Mesothelial cell of epicardium (in vitro differentiated cells): ENCODE data around the gene SMARCB1. TPM values are rescaled to one million over a fixed set of nuclear protein-coding genes. Genes with fewer than 3 reads are reported as not detected.
A peak's percentile ranks its signal among the peaks of the same experiment; 100 is the strongest.

Experiments used
- DNase-seq, 2 experiments: peaks; one replicate each; pipeline ENCODE4 v3.0.0; 2021; ENCODE audit warnings: low spot score in 2 of 2; ENCODE audit not compliant: unreplicated experiment in 2 of 2
- H3K27ac Mint-ChIP-seq: 2 replicates; pipeline ENCODE4 v1.8.0; 2021; ENCODE audit warnings: mixed read lengths
- H3K27me3 Mint-ChIP-seq: 2 replicates; pipeline ENCODE4 v1.8.0; 2021; ENCODE audit warnings: low read depth, mixed read lengths
- H3K36me3 Mint-ChIP-seq: 2 replicates; pipeline ENCODE4 v1.8.0; 2021; ENCODE audit warnings: mixed read lengths
- H3K4me1 Mint-ChIP-seq: 2 replicates; pipeline ENCODE4 v1.8.0; 2021; ENCODE audit warnings: mixed read lengths
- H3K4me3 Mint-ChIP-seq: 2 replicates; pipeline ENCODE4 v1.8.0; 2021; ENCODE audit warnings: mild to moderate bottlenecking, moderate library complexity, mixed read lengths
- H3K9me3 Mint-ChIP-seq: 2 replicates; pipeline ENCODE4 v1.8.0; 2021; ENCODE audit warnings: mixed read lengths
- total RNA-seq: library from RNA; stranded (reverse); gene quantifications from 3 replicates; pipeline ENCODE4 v1.2.1, GENCODE V29; 2021
- TF ChIP-seq, protein P1 (sequence below): fragments of 200-600 bp; sonication (generic); IDR thresholded peaks from one replicate; pipeline ENCODE4 v1.5.0; 2021; ENCODE audit warnings: antibody characterized with exemption; ENCODE audit not compliant: unreplicated experiment

The SMARCB1 gene
- total RNA-seq, 1 donor from 2014 or later = 182 TPM

DNA sequence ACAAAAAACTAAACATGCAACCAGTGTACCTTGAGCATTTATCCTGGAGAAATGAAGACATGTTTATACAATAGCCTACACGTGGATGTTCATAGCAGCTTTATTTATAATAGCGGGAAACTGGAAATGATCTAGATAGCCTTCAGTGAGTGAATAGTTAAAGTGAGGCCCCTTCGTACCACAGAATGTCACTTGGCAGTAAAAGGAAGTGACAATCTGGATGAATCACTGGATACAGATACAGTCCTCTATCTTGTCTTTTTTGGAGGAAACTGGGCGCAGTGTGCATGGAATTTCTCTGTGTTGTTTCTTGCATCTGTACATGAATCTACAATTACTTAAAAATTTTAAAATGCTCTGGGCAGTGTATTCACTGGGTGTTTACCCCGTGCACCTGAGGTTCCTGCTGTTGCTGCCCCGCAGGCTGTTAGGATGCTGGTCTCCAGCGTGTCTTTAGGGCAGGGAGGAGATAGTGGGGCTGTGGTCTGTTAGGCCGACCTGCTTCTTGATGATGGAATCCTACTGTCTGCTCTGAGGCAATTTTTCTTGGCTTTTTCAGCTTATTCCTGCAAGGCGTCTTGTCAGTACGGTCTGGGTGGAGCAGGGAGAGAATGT lies 28.9 kb downstream of the SMARCB1 start:
- H3K36me3 Mint-ChIP-seq = peaks cover 69% of the 10 kb centered on the region
- H3K4me1 Mint-ChIP-seq = peaks cover 1% of the 10 kb centered on the region
- TF ChIP-seq, protein P1, sequence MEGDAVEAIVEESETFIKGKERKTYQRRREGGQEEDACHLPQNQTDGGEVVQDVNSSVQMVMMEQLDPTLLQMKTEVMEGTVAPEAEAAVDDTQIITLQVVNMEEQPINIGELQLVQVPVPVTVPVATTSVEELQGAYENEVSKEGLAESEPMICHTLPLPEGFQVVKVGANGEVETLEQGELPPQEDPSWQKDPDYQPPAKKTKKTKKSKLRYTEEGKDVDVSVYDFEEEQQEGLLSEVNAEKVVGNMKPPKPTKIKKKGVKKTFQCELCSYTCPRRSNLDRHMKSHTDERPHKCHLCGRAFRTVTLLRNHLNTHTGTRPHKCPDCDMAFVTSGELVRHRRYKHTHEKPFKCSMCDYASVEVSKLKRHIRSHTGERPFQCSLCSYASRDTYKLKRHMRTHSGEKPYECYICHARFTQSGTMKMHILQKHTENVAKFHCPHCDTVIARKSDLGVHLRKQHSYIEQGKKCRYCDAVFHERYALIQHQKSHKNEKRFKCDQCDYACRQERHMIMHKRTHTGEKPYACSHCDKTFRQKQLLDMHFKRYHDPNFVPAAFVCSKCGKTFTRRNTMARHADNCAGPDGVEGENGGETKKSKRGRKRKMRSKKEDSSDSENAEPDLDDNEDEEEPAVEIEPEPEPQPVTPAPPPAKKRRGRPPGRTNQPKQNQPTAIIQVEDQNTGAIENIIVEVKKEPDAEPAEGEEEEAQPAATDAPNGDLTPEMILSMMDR = no peak
- DNase-seq = no peak
- H3K27ac Mint-ChIP-seq = peak overlapping the region; percentile 32
- no peak overlapping the region for H3K4me3 Mint-ChIP-seq
- H3K27me3 Mint-ChIP-seq = no peaks in the 10 kb centered on the region
- no peaks in the 10 kb centered on the region for H3K9me3 Mint-ChIP-seq

DNA sequence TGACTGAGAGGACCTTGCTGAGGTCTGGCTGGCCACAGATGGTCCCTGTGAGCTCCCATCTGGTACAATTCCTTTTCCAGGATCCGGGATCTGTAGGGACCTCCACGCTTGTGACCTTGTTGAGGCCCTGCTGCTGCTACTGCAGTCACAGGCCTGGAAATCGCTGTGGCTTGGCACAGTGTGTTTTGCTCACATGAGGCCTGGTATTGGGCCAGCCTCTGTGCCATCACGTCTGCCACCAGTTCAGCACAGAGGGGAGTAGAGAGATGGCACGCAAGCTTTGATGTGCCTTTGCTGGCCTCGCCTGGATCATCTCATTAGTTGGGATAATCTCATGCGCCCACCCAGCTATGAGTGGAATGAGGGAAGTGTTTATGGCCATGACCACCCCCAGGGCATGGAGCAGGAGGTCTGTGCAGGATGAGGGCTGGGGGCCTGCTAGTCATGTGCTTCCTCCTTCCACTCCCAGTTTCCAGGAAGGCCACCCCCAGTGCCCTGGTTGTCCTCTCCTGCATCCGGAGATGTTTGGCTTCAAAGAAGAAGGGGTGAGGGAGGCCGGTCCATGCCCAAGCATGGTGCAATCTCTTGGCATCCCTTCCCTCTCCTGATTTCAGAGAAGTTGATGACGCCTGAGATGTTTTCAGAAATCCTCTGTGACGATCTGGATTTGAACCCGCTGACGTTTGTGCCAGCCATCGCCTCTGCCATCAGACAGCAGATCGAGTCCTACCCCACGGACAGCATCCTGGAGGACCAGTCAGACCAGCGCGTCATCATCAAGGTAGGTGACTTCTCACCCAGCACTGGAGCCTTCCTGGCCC lies 29.6 kb downstream of the SMARCB1 start:
- no peak for DNase-seq

DNA sequence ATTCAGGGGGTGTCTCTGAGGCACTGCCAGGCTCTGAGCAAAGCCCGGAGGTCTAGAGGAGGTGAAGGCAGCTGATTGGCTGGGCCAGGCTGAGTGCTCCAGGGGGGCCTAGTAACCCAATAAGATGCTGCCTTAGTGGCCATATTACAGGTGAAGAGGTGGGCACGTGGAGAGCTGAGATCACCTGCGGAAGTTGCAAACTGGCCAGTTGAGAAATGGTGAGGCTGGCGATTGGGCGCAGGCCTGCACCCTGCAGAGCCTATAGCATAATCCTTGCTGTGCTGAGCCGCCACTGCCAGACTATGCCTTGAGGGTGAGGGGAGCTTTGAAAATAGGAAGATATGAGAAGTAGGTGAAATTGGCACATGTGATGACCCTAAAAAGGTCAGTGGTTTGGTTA lies 30.4 kb downstream of the SMARCB1 start:
- Mint-ChIP-seq H3K27me3 (no peaks in the 10 kb centered on the region), H3K4me1 (no peaks in the 10 kb centered on the region), H3K36me3 (peaks cover 62% of the 10 kb centered on the region), H3K9me3 (no peaks in the 10 kb centered on the region), H3K27ac (no peak overlapping the region), H3K4me3 (no peak overlapping the region)
- TF ChIP-seq, protein P1 = no peak
- no peak for DNase-seq

More for the DNA sequence above, 29.6 kb downstream of the SMARCB1 start:
- TF ChIP-seq, protein P1 = no peak
- H3K4me3 Mint-ChIP-seq = no peak overlapping the region
- no peaks in the 10 kb centered on the region for H3K9me3 Mint-ChIP-seq
- peaks cover 65% of the 10 kb centered on the region for H3K36me3 Mint-ChIP-seq
- peaks cover 1% of the 10 kb centered on the region for H3K4me1 Mint-ChIP-seq
- peak overlapping the region; percentile 32 for H3K27ac Mint-ChIP-seq
- H3K27me3 Mint-ChIP-seq = no peaks in the 10 kb centered on the region

DNA sequence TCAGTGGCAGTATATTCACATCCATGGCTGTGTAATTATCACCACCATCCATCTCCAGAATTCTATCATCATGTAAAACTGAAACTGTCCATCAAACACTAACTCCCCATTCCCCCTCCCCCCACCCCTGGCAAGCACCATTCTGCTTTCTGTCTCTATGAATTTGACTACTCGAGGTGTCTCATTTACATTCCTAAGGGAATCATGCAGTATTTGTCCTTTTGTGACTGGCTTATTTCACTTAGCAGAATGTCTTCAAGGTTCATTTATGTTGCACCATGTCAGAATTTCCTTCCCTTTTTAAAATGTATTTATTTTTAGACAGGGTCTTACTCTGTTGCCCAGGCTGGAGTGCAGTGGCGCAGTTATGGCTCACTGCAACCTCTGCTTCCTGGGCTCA lies 31.8 kb downstream of the SMARCB1 start:
- no peaks in the 10 kb centered on the region for H3K4me1 Mint-ChIP-seq
- H3K9me3 Mint-ChIP-seq = no peaks in the 10 kb centered on the region
- no peak overlapping the region for H3K27ac Mint-ChIP-seq
- peaks cover 61% of the 10 kb centered on the region for H3K36me3 Mint-ChIP-seq
- DNase-seq = no peak
- no peaks in the 10 kb centered on the region for H3K27me3 Mint-ChIP-seq
- H3K4me3 Mint-ChIP-seq = no peak overlapping the region
- TF ChIP-seq, protein P1 = no peak

DNA sequence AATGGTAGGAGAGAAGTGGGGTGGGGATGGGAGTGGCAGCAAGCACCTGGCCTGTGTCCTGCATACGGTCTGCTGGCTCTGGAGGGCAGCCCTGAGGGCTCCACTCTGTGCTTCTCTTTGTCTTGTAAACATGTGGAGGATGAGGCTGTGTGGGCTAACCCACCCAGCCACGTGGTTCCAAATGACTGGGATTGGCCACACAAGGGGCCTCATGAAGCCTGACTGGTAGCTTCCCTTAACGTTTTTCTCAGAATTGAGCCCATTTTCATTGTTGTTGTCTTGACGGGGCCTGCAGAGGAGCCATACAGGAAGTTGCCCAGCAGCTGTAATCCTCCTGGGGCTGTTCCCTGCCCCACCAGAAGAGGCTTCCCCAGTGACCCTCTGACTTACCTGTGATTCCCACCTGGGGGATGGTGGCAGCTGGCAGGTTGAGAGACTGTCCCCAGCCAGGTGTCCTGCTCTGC lies 34.0 kb downstream of the SMARCB1 start:
- Mint-ChIP-seq H3K27ac (peak overlapping the region; percentile 69), H3K9me3 (no peaks in the 10 kb centered on the region), H3K27me3 (no peaks in the 10 kb centered on the region), H3K4me3 (no peak overlapping the region), H3K4me1 (peaks cover 5% of the 10 kb centered on the region), H3K36me3 (peaks cover 66% of the 10 kb centered on the region)
- DNase-seq = no peak
- TF ChIP-seq, protein P1 = no peak
